DOHH2 (cell line): Measurements from ENCODE around the gene DIP2B.

Source experiments
- CTCF ChIP-seq: fragments of 200-600 bp; sonication (generic); IDR thresholded peaks from one replicate; pipeline ENCODE4 v1.5.1; 2014; ENCODE audit warnings: antibody characterized with exemption, mild to moderate bottlenecking, low read depth, low read length; ENCODE audit not compliant: poor library complexity, severe bottlenecking
- EZH2phosphoT487 ChIP-seq: fragments of 200-600 bp; sonication (generic); IDR thresholded peaks from 2 replicates; pipeline ENCODE4 v1.6.1; 2017; ENCODE audit warnings: borderline replicate concordance, mild to moderate bottlenecking, antibody characterized with exemption, low read length, moderate library complexity, mixed read lengths

- TF ChIP-seq CTCF (no peak), EZH2phosphoT487 (no peak)
Observed at GRCh38 chr12:50707396-50707795, 202.6 kb downstream of the DIP2B start.
